HepG2 (cell line): Measurements from ENCODE around the gene KCNAB1. TPM values are rescaled to one million over a fixed set of nuclear protein-coding genes. Genes with fewer than 3 reads are reported as not detected.

Source experiments
- AHDC1 ChIP-seq: sonication (generic); formaldehyde crosslinking; IDR thresholded peaks from 2 replicates; pipeline ENCODE4 v1.5.1; 2020; ENCODE audit warnings: mild to moderate bottlenecking, missing genetic modification reagents, borderline replicate concordance
- ATF2 ChIP-seq: sonication (generic); formaldehyde crosslinking; IDR thresholded peaks from 2 replicates; pipeline ENCODE4 v1.4.0; 2020; ENCODE audit warnings: missing genetic modification reagents
- CCDC6 ChIP-seq: sonication (generic); formaldehyde crosslinking; IDR thresholded peaks from 2 replicates; pipeline ENCODE4 v1.8.1; 2022; ENCODE audit warnings: mild to moderate bottlenecking, missing genetic modification reagents, moderate library complexity
- CREM ChIP-seq, 2 experiments: sonication (generic) in 1 of 2; formaldehyde crosslinking in 1 of 2; IDR thresholded peaks; 2 replicates each; pipeline versions ENCODE4 v1.4.0 to v1.6.1; 2016 to 2020; ENCODE audit warnings: antibody characterized with exemption in 1 of 2, mild to moderate bottlenecking in 1 of 2, missing genetic modification reagents in 1 of 2
- HOMEZ ChIP-seq: IDR thresholded peaks from 2 replicates; pipeline ENCODE4 v1.6.1; 2016; ENCODE audit warnings: low read depth
- IKZF5 ChIP-seq: IDR thresholded peaks from 2 replicates; pipeline ENCODE4 v1.6.1; 2018; ENCODE audit warnings: missing genetic modification reagents, mild to moderate bottlenecking, missing compliant biosample characterization
- KAT8 ChIP-seq: IDR thresholded peaks from 2 replicates; pipeline ENCODE4 v1.6.1; 2016; ENCODE audit warnings: missing genetic modification reagents, missing compliant biosample characterization
- MEF2D ChIP-seq: sonication (generic); formaldehyde crosslinking; IDR thresholded peaks from 2 replicates; pipeline ENCODE4 v1.5.1; 2020; ENCODE audit warnings: mild to moderate bottlenecking, missing genetic modification reagents
- PHF5A ChIP-seq: IDR thresholded peaks from one replicate; pipeline ENCODE4 v1.6.1; 2018; ENCODE audit warnings: low read depth, missing genetic modification reagents; ENCODE audit not compliant: unreplicated experiment
- PPARG ChIP-seq: conservative IDR thresholded peaks from 2 replicates; pipeline ENCODE4 v1.6.1; 2016; ENCODE audit warnings: missing biosample characterization, missing genetic modification reagents
- REPIN1 ChIP-seq: sonication (generic); formaldehyde crosslinking; IDR thresholded peaks from 2 replicates; pipeline ENCODE4 v1.8.0; 2022; ENCODE audit warnings: missing genetic modification reagents, low read depth, mild to moderate bottlenecking, borderline replicate concordance
- RXRB ChIP-seq: IDR thresholded peaks from 2 replicates; pipeline ENCODE4 v1.6.1; 2016; ENCODE audit warnings: borderline replicate concordance, missing genetic modification reagents, missing compliant biosample characterization
- SNAPC5 ChIP-seq: sonication (generic); formaldehyde crosslinking; IDR thresholded peaks from 2 replicates; pipeline ENCODE4 v1.8.1; 2023; ENCODE audit warnings: mild to moderate bottlenecking, missing genetic modification reagents, borderline replicate concordance
- THAP11 ChIP-seq: IDR thresholded peaks from 2 replicates; pipeline ENCODE4 v1.6.1; 2016; ENCODE audit warnings: missing biosample characterization, missing genetic modification reagents
- YY1 ChIP-seq: IDR thresholded peaks from 2 replicates; pipeline ENCODE4 v1.6.1; 2011; ENCODE audit warnings: low read length, low read depth, moderate library complexity, mild to moderate bottlenecking; ENCODE audit not compliant: insufficient read depth, insufficient replicate concordance
- ZNF12 ChIP-seq: sonication (generic); formaldehyde crosslinking; IDR thresholded peaks from 2 replicates; pipeline ENCODE4 v1.5.0; 2020; ENCODE audit warnings: missing genetic modification reagents
- ZNF44 ChIP-seq: sonication (generic); formaldehyde crosslinking; IDR thresholded peaks from 2 replicates; pipeline ENCODE4 v1.5.1; 2020; ENCODE audit warnings: mild to moderate bottlenecking, missing genetic modification reagents
- ZNF747 ChIP-seq: sonication (generic); formaldehyde crosslinking; IDR thresholded peaks from 2 replicates; pipeline ENCODE4 v1.8.1; 2023; ENCODE audit warnings: missing genetic modification reagents, mild to moderate bottlenecking, borderline replicate concordance
- ZNF75D ChIP-seq: sonication (generic); formaldehyde crosslinking; IDR thresholded peaks from 2 replicates; pipeline ENCODE4 v1.8.1; 2023; ENCODE audit warnings: missing genetic modification reagents, mild to moderate bottlenecking, borderline replicate concordance
- ZSCAN9 ChIP-seq: IDR thresholded peaks from 2 replicates; pipeline ENCODE4 v1.6.1; 2016; ENCODE audit warnings: borderline replicate concordance
- polyA plus RNA-seq, 8 experiments: library from polyadenylated mRNA; depleted of rRNA in 3 of 8; stranded (reverse) in 7 of 8; unstranded in 1 of 8; fragments of >200 nt; fragmentation: Illumina TruSeq in 4 of 8; extraction: Trizol in 4 of 8; gene quantifications; 2 replicates each; pipeline versions ENCODE4 v1.2.1 to v1.2.3, GENCODE V29; 2011 to 2016; ENCODE audit warnings: low read depth in 4 of 8, missing spikeins in 1 of 8, mixed read lengths in 1 of 8; ENCODE audit not compliant: insufficient read depth in 1 of 8
- total RNA-seq, 5 experiments: library from RNA; depleted of rRNA; stranded (reverse); fragments of >200 nt; fragmentation: Illumina TruSeq; extraction: Trizol; gene quantifications; 2 replicates each; pipeline ENCODE4 v1.2.3, GENCODE V29; 2016; ENCODE audit warnings: low read depth in 1 of 5

The KCNAB1 gene
- total and polyA plus RNA-seq, 2 of the 13 experiments (the other 11 are each of a cell fraction or from before 2014, with no cell fraction given) = not detected

- peak; percentile 72; the same call in 1 of the 2 replicates for TF ChIP-seq AHDC1 (CRISPR knock-in tag)
- peak; percentile 34; the same call in 1 of the 2 replicates for TF ChIP-seq ZNF747
- TF ChIP-seq PHF5A (CRISPR knock-in tag) = no peak
- TF ChIP-seq ZNF44 (CRISPR knock-in tag) = no peak
- TF ChIP-seq KAT8 (CRISPR knock-in tag) = peak; percentile 59; the same call in 1 of the 2 replicates
- TF ChIP-seq YY1 = no peak
- TF ChIP-seq SNAPC5 (CRISPR knock-in tag) = no peak
- 0 out of 2 replicates have a peak, but pooled peaks have one; percentile 29 for TF ChIP-seq HOMEZ (CRISPR knock-in tag)
- TF ChIP-seq RXRB (CRISPR knock-in tag) = peak; percentile 96
- peak; percentile 41; the same call in 1 of the 2 replicates for TF ChIP-seq ZSCAN9
- TF ChIP-seq ZNF12 (CRISPR knock-in tag) = peak; percentile 61; the same call in 1 of the 2 replicates
- no peak for TF ChIP-seq MEF2D (CRISPR knock-in tag)
- no peak for TF ChIP-seq ZNF75D (CRISPR knock-in tag)
- TF ChIP-seq REPIN1 (CRISPR knock-in tag) = peak; percentile 40; the same call in 1 of the 2 replicates
- TF ChIP-seq THAP11 (CRISPR knock-in tag) = peak; percentile 46; the same call in 1 of the 2 replicates
- peak; percentile 63; the same call in 1 of the 2 replicates for TF ChIP-seq CCDC6 (CRISPR knock-in tag)
- peak; percentile 99 for TF ChIP-seq PPARG
- 0 out of 2 replicates have a peak, but pooled peaks have one; percentile 20 for TF ChIP-seq CREM (IDR thresholded peaks at IDR 0.05)
- TF ChIP-seq CREM (CRISPR knock-in tag; IDR thresholded peaks at IDR 0.05) = no peak
- TF ChIP-seq IKZF5 (CRISPR knock-in tag) = 0 out of 2 replicates have a peak, but pooled peaks have one; percentile 27
- peak; percentile 91 for TF ChIP-seq ATF2 (CRISPR knock-in tag)
Measured at GRCh38 chr3:156535162-156535627, 414.8 kb downstream of the KCNAB1 start (continued).
